OCI-LY1 (cell line): ENCODE data around the gene UBXN6.

Experiments
- H2AFZ ChIP-seq: fragments of 200-600 bp; sonication (generic), shearing (Covaris generic); 2 replicates; pipeline ENCODE4 v1.6.0; 2014; ENCODE audit warnings: antibody characterized with exemption, mild to moderate bottlenecking, low read length
- H3F3A ChIP-seq: fragments of 200-600 bp; sonication (generic), shearing (Covaris generic); 2 replicates; pipeline ENCODE4 v1.6.0; 2014; ENCODE audit warnings: mild to moderate bottlenecking, antibody characterized with exemption, low read length, moderate library complexity; ENCODE audit not compliant: insufficient read depth
- H3K27ac ChIP-seq: fragments of 200-600 bp; sonication (generic); 2 replicates; pipeline ENCODE4 v1.5.1; 2014; ENCODE audit warnings: low read length, mixed run types, mild to moderate bottlenecking, low read depth; ENCODE audit not compliant: poor library complexity, severe bottlenecking
- H3K27me3 ChIP-seq: fragments of 200-600 bp; sonication (generic); 2 replicates; pipeline ENCODE4 v1.6.0; 2014; ENCODE audit warnings: antibody characterized with exemption, mild to moderate bottlenecking, low read length, moderate library complexity; ENCODE audit not compliant: insufficient read depth
- H3K36me3 ChIP-seq: fragments of 200-600 bp; sonication (generic); 2 replicates; pipeline ENCODE4 v1.6.1; 2014; ENCODE audit warnings: mild to moderate bottlenecking, antibody characterized with exemption, low read length, moderate library complexity, mixed read lengths; ENCODE audit not compliant: insufficient read depth
- H3K4me1 ChIP-seq: fragments of 200-600 bp; sonication (generic); 2 replicates; pipeline ENCODE4 v1.5.1; 2014; ENCODE audit warnings: mild to moderate bottlenecking, low read length, moderate library complexity; ENCODE audit not compliant: insufficient read depth, severe bottlenecking
- H3K4me2 ChIP-seq: fragments of 200-600 bp; sonication (generic), shearing (Covaris generic); 2 replicates; pipeline ENCODE4 v1.6.1; 2014; ENCODE audit warnings: low read length
- H3K4me3 ChIP-seq: fragments of 200-600 bp; sonication (generic); 2 replicates; pipeline ENCODE4 v1.5.1; 2014; ENCODE audit warnings: low read length, low read depth, mild to moderate bottlenecking, mixed read lengths; ENCODE audit not compliant: poor library complexity, severe bottlenecking
- H3K79me2 ChIP-seq: fragments of 200-600 bp; shearing (Covaris generic); 2 replicates; pipeline ENCODE4 v1.6.1; 2016; ENCODE audit warnings: mixed run types, low read length, mixed read lengths; ENCODE audit not compliant: insufficient read depth
- H3K9ac ChIP-seq: fragments of 200-600 bp; sonication (generic), shearing (Covaris generic); 2 replicates; pipeline ENCODE4 v1.6.1; 2014; ENCODE audit warnings: mild to moderate bottlenecking, low read length, mixed read lengths
- H3K9me2 ChIP-seq: fragments of 200-600 bp; sonication (generic), shearing (Covaris generic); 2 replicates; pipeline ENCODE4 v1.6.1; 2014; ENCODE audit warnings: low read depth, mild to moderate bottlenecking, low read length, mixed read lengths
- H3K9me3 ChIP-seq: fragments of 200-600 bp; shearing (Covaris generic); 2 replicates; pipeline ENCODE4 v1.6.1; 2014; ENCODE audit warnings: low read length, mixed read lengths
- H4K20me1 ChIP-seq: fragments of 200-600 bp; sonication (generic), shearing (Covaris generic); 2 replicates; pipeline ENCODE4 v1.6.0; 2016; ENCODE audit warnings: mild to moderate bottlenecking, low read length; ENCODE audit not compliant: insufficient read depth
- CTCF ChIP-seq: fragments of 200-600 bp; sonication (generic), shearing (Covaris generic); IDR thresholded peaks from 2 replicates; pipeline ENCODE4 v1.5.1; 2017; ENCODE audit warnings: mild to moderate bottlenecking, antibody characterized with exemption, low read length, moderate library complexity, mixed read lengths
- EZH2 ChIP-seq: fragments of 200-600 bp; sonication (generic), shearing (Covaris generic); IDR thresholded peaks from 2 replicates; pipeline ENCODE4 v1.8.0; 2017; ENCODE audit warnings: borderline replicate concordance, mixed run types, mild to moderate bottlenecking, antibody characterized with exemption, low read length, moderate library complexity, mixed read lengths

Gene UBXN6

GRCh38 chr19:4428326-4428975, 29.1 kb downstream of the UBXN6 start:
- Histone ChIP-seq H3K27ac (no peak overlapping the region), H3K4me2 (no peak overlapping the region), H3K36me3 (peaks cover 79% of the 10 kb centered on the region), H3K4me1 (peaks cover 9% of the 10 kb centered on the region), H3K27me3 (no peaks in the 10 kb centered on the region), H4K20me1 (no peaks in the 10 kb centered on the region), H3K9me3 (no peaks in the 10 kb centered on the region), H3K9me2 (no peaks in the 10 kb centered on the region), H3F3A (no peaks in the 10 kb centered on the region), H3K4me3 (no peak overlapping the region), H2AFZ (no peak overlapping the region), H3K79me2 (no peaks in the 10 kb centered on the region), H3K9ac (no peak overlapping the region)
- TF ChIP-seq CTCF (no peak), EZH2 (no peak)

GRCh38 chr19:4425537-4425936, 32.1 kb downstream of the UBXN6 start:
- peaks cover 76% of the 10 kb centered on the region for H3K36me3 ChIP-seq
- no peaks in the 10 kb centered on the region for H4K20me1 ChIP-seq
- H3F3A ChIP-seq, result no peaks in the 10 kb centered on the region
- H3K79me2 ChIP-seq, result no peaks in the 10 kb centered on the region
- H3K4me3 ChIP-seq, result no peak overlapping the region
- no peak overlapping the region for H2AFZ ChIP-seq
- H3K9ac ChIP-seq, result no peak overlapping the region
- no peaks in the 10 kb centered on the region for H3K9me2 ChIP-seq
- TF ChIP-seq CTCF (no peak), EZH2 (no peak)
- no peaks in the 10 kb centered on the region for H3K9me3 ChIP-seq
- H3K4me2 ChIP-seq, result no peak overlapping the region
- H3K27ac ChIP-seq, result no peak overlapping the region
- H3K27me3 ChIP-seq, result no peaks in the 10 kb centered on the region
- H3K4me1 ChIP-seq, result no peaks in the 10 kb centered on the region

- H3K36me3 ChIP-seq, result peaks cover 67% of the 10 kb centered on the region
- no peak overlapping the region for H3K9ac ChIP-seq
These were observed 34.0 kb downstream of the UBXN6 start for GRCh38 chr19:4423416-4424126.

More at GRCh38 chr19:4423416-4424126, 34.0 kb downstream of the UBXN6 start:
- no peaks in the 10 kb centered on the region for H3F3A ChIP-seq
- no peak overlapping the region for H3K4me2 ChIP-seq
- no peaks in the 10 kb centered on the region for H3K79me2 ChIP-seq
- no peaks in the 10 kb centered on the region for H3K9me2 ChIP-seq
- H3K9me3 ChIP-seq, result no peaks in the 10 kb centered on the region
- H4K20me1 ChIP-seq, result no peaks in the 10 kb centered on the region
- TF ChIP-seq EZH2, result no peak
- TF ChIP-seq CTCF, result no peak
- no peak overlapping the region for H3K4me3 ChIP-seq
- H3K4me1 ChIP-seq, result no peaks in the 10 kb centered on the region
- no peaks in the 10 kb centered on the region for H3K27me3 ChIP-seq
- H2AFZ ChIP-seq, result no peak overlapping the region
- no peak overlapping the region for H3K27ac ChIP-seq
